Measurements from ENCODE around the gene TCHP. TPM values are rescaled to one million over a fixed set of nuclear protein-coding genes. Genes with fewer than 3 reads are reported as not detected.

Gene TCHP
- total RNA-seq, 2 donors from 2014 or later, result 18.9 to 26.3 TPM

GRCh38 chr12:109963743-109964429 lies 63.8 kb downstream of the TCHP start:
- intact Hi-C loops (cut with DNase I), result no loop called here
- Histone ChIP-seq H3K4me1 (replicated peaks) (peaks cover 10% of the 10 kb centered on the region), H3K27me3 (replicated peaks; ENCODE audit: insufficient read depth) (no peaks in the 10 kb centered on the region), H3K4me3 (no peak overlapping the region), H3K27ac (no peak overlapping the region), H3K9me3 (no peaks in the 10 kb centered on the region), H3K36me3 (peaks cover 0 to 5% of the 10 kb centered on the region in 2 donors)
- TF ChIP-seq POLR2AphosphoS5 (IDR thresholded peaks at IDR 0.05) (peak; percentile 51), CTCF (IDR thresholded peaks at IDR 0.05) (no peak)
- DNase-seq (ENCODE audit: low spot score), result peak; percentile 60
- 25% methylated on average over 4 of the region's 4 CpGs for WGBS

- DNase-seq (ENCODE audit: low spot score), result no peak
- TF ChIP-seq POLR2A (IDR thresholded peaks at IDR 0.05), result no peak
- no peak for TF ChIP-seq CTCF (IDR thresholded peaks at IDR 0.05)
- TF ChIP-seq POLR2AphosphoS5 (IDR thresholded peaks at IDR 0.05), result no peak
- no peak overlapping the region for H3K4me3 ChIP-seq
- intact Hi-C loops (cut with DNase I), result no loop called here
- H3K36me3 ChIP-seq, result no peaks in the 10 kb centered on the region
- H3K4me1 ChIP-seq (replicated peaks), result peaks cover 10% of the 10 kb centered on the region
- no peaks in the 10 kb centered on the region for H3K27me3 ChIP-seq (replicated peaks; ENCODE audit: insufficient read depth)
- H3K9me3 ChIP-seq, result no peaks in the 10 kb centered on the region
- no peak overlapping the region for H3K27ac ChIP-seq
- WGBS, result 90% methylated on average over 4 of the region's 4 CpGs
Observed at GRCh38 chr12:109966546-109966945, 66.5 kb downstream of the TCHP start.

GRCh38 chr12:109967383-109968031 lies 67.4 kb downstream of the TCHP start:
- no peak for DNase-seq (ENCODE audit: low spot score)
- Histone ChIP-seq H3K27ac (no peak overlapping the region), H3K36me3 (no peaks in the 10 kb centered on the region), H3K9me3 (no peaks in the 10 kb centered on the region), H3K4me1 (replicated peaks) (peaks cover 10% of the 10 kb centered on the region), H3K4me3 (no peak overlapping the region), H3K27me3 (replicated peaks; ENCODE audit: insufficient read depth) (no peaks in the 10 kb centered on the region)
- intact Hi-C loops (cut with DNase I), result no loop called here
- WGBS, result 71% methylated on average over 8 of the region's 8 CpGs
- no peak for TF ChIP-seq CTCF (IDR thresholded peaks at IDR 0.05)
- no peak for TF ChIP-seq POLR2AphosphoS5 (IDR thresholded peaks at IDR 0.05)
- TF ChIP-seq POLR2A (IDR thresholded peaks at IDR 0.05), result no peak

Small RNAs within 50 kb of the gene (small RNA-seq; reads per million reads assigned to genes)
- 0 reads per million in 2 donors for gene RN7SL441P

Other genes with a start within 250 kb of the TCHP start
- 10 to 100 TPM in 1 of 2 donors, 1 to 10 TPM in 1; 2.0 to 52.3 TPM for gene FAM222A, start 186.4 kb upstream of the TCHP start, total RNA-seq
- gene TRPV4, start 66.9 kb upstream of the TCHP start, total RNA-seq, result 1 to 10 TPM; 4.6 to 8.0 TPM
- gene GLTP, start 19.7 kb upstream of the TCHP start, total RNA-seq, result 10 to 100 TPM; 67.2 to 87.1 TPM
- 10 to 100 TPM; 20.9 to 43.3 TPM for gene GIT2, start 96.1 kb downstream of the TCHP start, total RNA-seq
- 10 to 100 TPM; 76.1 to 87.4 TPM for gene ANKRD13A, start 99.2 kb downstream of the TCHP start, total RNA-seq
- gene C12orf76, start 148.2 kb downstream of the TCHP start, total RNA-seq, result 10 to 100 TPM; 20.4 to 26.1 TPM
- gene IFT81, start 224.1 kb downstream of the TCHP start, total RNA-seq, result 10 to 100 TPM; 11.2 to 16.1 TPM